SK-N-SH (cell line): Measurements from ENCODE around the gene CLCN1. TPM values are rescaled to one million over a fixed set of nuclear protein-coding genes. Genes with fewer than 3 reads are reported as not detected.

Source experiments
- CTCF ChIA-PET: fragments of 300-600, 350-600 bp; formaldehyde crosslinking; extraction: SDS; loops from one replicate; lab custom pipeline; 2021; lab: Yijun Ruan, JAX
- POLR2A ChIA-PET: fragments of 350-600 bp; sonication (Branson Sonifier 250); formaldehyde crosslinking; extraction: SDS; loops from one replicate; lab custom pipeline; 2020; ENCODE audit warnings: antibody characterized with exemption, inconsistent platforms; lab: Yijun Ruan, JAX
- DNase-seq: peaks from one replicate; pipeline ENCODE4 v3.0.0; 2012
- H2AFZ ChIP-seq: fragments of 200-600 bp; sonication (generic); 2 replicates; pipeline ENCODE4 v1.8.1; 2016; ENCODE audit warnings: antibody characterized with exemption, mild to moderate bottlenecking, low read depth
- H3F3A ChIP-seq: fragments of 200-600 bp; sonication (generic); replicated peaks from 2 replicates; pipeline ENCODE3; 2016; ENCODE audit warnings: antibody characterized with exemption, mild to moderate bottlenecking; ENCODE audit not compliant: insufficient read depth
- H3K27ac ChIP-seq, 2 experiments: fragments of 200-500 bp in 1 of 2; fragments of 200-600 bp in 1 of 2; sonication (Bioruptor generic) in 1 of 2; sonication (generic), shearing (Covaris generic) in 1 of 2; 2 replicates each; pipeline versions ENCODE4 v1.5.1 to v1.6.1; 2014 to 2016; ENCODE audit warnings: low read depth in 2 of 2, inconsistent platforms in 1 of 2, low read length in 1 of 2, mild to moderate bottlenecking in 1 of 2, mixed read lengths in 1 of 2
- H3K27me3 ChIP-seq: fragments of 200-600 bp; sonication (generic), shearing (Covaris generic); 2 replicates; pipeline ENCODE4 v1.6.1; 2016; ENCODE audit warnings: mixed run types; ENCODE audit not compliant: insufficient read depth
- H3K36me3 ChIP-seq, 2 experiments: fragments of 200-500 bp in 1 of 2; fragments of 200-600 bp in 1 of 2; sonication (Bioruptor generic) in 1 of 2; sonication (generic) in 1 of 2; replicated peaks in 1 of 2; 2 replicates each; pipeline versions ENCODE3 to v1.5.1; 2014 to 2016; ENCODE audit warnings: low read length in 1 of 2, mild to moderate bottlenecking in 1 of 2; ENCODE audit not compliant: insufficient read depth in 2 of 2, control insufficient read depth in 1 of 2
- H3K4me1 ChIP-seq, 2 experiments: fragments of 200-500 bp in 1 of 2; fragments of 200-600 bp in 1 of 2; sonication (Bioruptor generic) in 1 of 2; sonication (generic), shearing (Covaris generic) in 1 of 2; 2 replicates each; pipeline versions ENCODE4 v1.5.1 to v1.6.1; 2014 to 2016; ENCODE audit warnings: low read depth in 1 of 2, low read length in 1 of 2, mixed run types in 1 of 2; ENCODE audit not compliant: insufficient read depth in 2 of 2, control insufficient read depth in 1 of 2
- H3K4me2 ChIP-seq: fragments of 200-600 bp; sonication (generic), shearing (Covaris generic); 2 replicates; pipeline ENCODE4 v1.6.1; 2017; ENCODE audit warnings: mixed run types
- H3K4me3 ChIP-seq, 2 experiments: fragments of 200-500 bp in 1 of 2; fragments of 200-600 bp in 1 of 2; sonication (Bioruptor generic) in 1 of 2; sonication (generic), shearing (Covaris generic) in 1 of 2; 2 replicates each; pipeline versions ENCODE4 v1.5.1 to v1.8.1; 2014 to 2016; ENCODE audit warnings: low read depth in 2 of 2, inconsistent platforms in 1 of 2, low read length in 1 of 2, mild to moderate bottlenecking in 1 of 2, mixed read lengths in 1 of 2, moderate library complexity in 1 of 2
- H3K79me2 ChIP-seq: fragments of 200-600 bp; sonication (generic); 2 replicates; pipeline ENCODE4 v1.8.1; 2017; ENCODE audit warnings: mild to moderate bottlenecking; ENCODE audit not compliant: insufficient read depth
- H3K9ac ChIP-seq: fragments of 200-600 bp; sonication (generic); 2 replicates; pipeline ENCODE4 v1.6.1; 2017; ENCODE audit warnings: mixed run types
- H3K9me2 ChIP-seq: fragments of 200-600 bp; sonication (generic); 2 replicates; pipeline ENCODE4 v1.6.1; 2017; ENCODE audit warnings: mixed run types
- H3K9me3 ChIP-seq: fragments of 200-600 bp; sonication (generic); 2 replicates; pipeline ENCODE4 v1.6.1; 2017; ENCODE audit warnings: mixed run types, mild to moderate bottlenecking, moderate library complexity
- H4K20me1 ChIP-seq: fragments of 200-600 bp; sonication (generic); 2 replicates; pipeline ENCODE4 v1.6.1; 2017; ENCODE audit warnings: mild to moderate bottlenecking, mixed run types; ENCODE audit not compliant: insufficient read depth
- FOXJ3 ChIP-seq: sonication (generic); formaldehyde crosslinking; IDR thresholded peaks from 2 replicates; pipeline ENCODE4 v1.5.1; 2020; ENCODE audit warnings: mild to moderate bottlenecking, missing genetic modification reagents
- FOXM1 ChIP-seq: IDR thresholded peaks from 2 replicates; pipeline ENCODE4 v1.4.0; 2012; ENCODE audit warnings: low read depth, mild to moderate bottlenecking
- GABPA ChIP-seq: IDR thresholded peaks from 2 replicates; pipeline ENCODE4 v1.4.0; 2012; ENCODE audit warnings: low read depth, mild to moderate bottlenecking
- GATA2 ChIP-seq: sonication (generic); formaldehyde crosslinking; IDR thresholded peaks from 2 replicates; pipeline ENCODE4 v1.5.0; 2020; ENCODE audit warnings: mild to moderate bottlenecking, missing genetic modification reagents
- JUND ChIP-seq: IDR thresholded peaks from 2 replicates; pipeline ENCODE4 v1.4.0; 2012
- MXI1 ChIP-seq: IDR thresholded peaks from 2 replicates; pipeline ENCODE4 v1.6.1; 2012; ENCODE audit warnings: mild to moderate bottlenecking, low read depth, low read length, improper control_type of control experiment
- NFIC ChIP-seq: IDR thresholded peaks from 2 replicates; pipeline ENCODE4 v1.4.0; 2012; ENCODE audit warnings: borderline replicate concordance
- NRF1 ChIP-seq: IDR thresholded peaks from 2 replicates; pipeline ENCODE4 v1.6.1; 2012; ENCODE audit warnings: low read depth, mild to moderate bottlenecking, low read length
- POLR2AphosphoS5 ChIP-seq: IDR thresholded peaks from 2 replicates; pipeline ENCODE4 v1.6.1; 2012; ENCODE audit warnings: low read depth, low read length
- RCOR1 ChIP-seq: fragments of 150-350 bp; IDR thresholded peaks from 2 replicates; pipeline ENCODE4 v1.6.1; 2017; ENCODE audit warnings: antibody characterized with exemption, low read length
- RXRA ChIP-seq: IDR thresholded peaks from 2 replicates; pipeline ENCODE4 v1.4.0; 2012; ENCODE audit warnings: low read depth, mild to moderate bottlenecking, borderline replicate concordance
- SMC3 ChIP-seq: IDR thresholded peaks from 2 replicates; pipeline ENCODE4 v1.6.1; 2012; ENCODE audit warnings: low read depth, low read length, improper control_type of control experiment
- TCF12 ChIP-seq: IDR thresholded peaks from 2 replicates; pipeline ENCODE4 v1.4.0; 2012
- TEAD4 ChIP-seq: IDR thresholded peaks from 2 replicates; pipeline ENCODE4 v1.4.0; 2012; ENCODE audit warnings: mild to moderate bottlenecking, borderline replicate concordance; ENCODE audit not compliant: insufficient read depth
- YY1 ChIP-seq: IDR thresholded peaks from 2 replicates; pipeline ENCODE4 v1.4.0; 2012; ENCODE audit warnings: low read depth, mild to moderate bottlenecking
- WGBS: methylation state at CpG from one replicate; pipeline ENCODE4 v1.1.6; 2017; ENCODE audit warnings: low lambda C conversion rate; 5-methylcytosine and 5-hydroxymethylcytosine counted together
- polyA plus RNA-seq, 3 experiments: library from polyadenylated mRNA; depleted of rRNA; stranded (reverse); fragments of >200 nt; gene quantifications; 2 replicates each; pipeline ENCODE4 v1.2.3, GENCODE V29; 2012
- TF ChIP-seq, protein P1 (sequence below): IDR thresholded peaks from 2 replicates; pipeline ENCODE4; 2012
- TF ChIP-seq, protein P2 (sequence below): IDR thresholded peaks from 2 replicates; pipeline ENCODE4 v1.6.1; 2012; ENCODE audit warnings: mild to moderate bottlenecking, low read depth, low read length, moderate library complexity
- TF ChIP-seq, protein P3 (sequence below): IDR thresholded peaks from 2 replicates; pipeline ENCODE4 v1.4.0; 2012; ENCODE audit warnings: low read depth

CLCN1 gene
- polyA plus RNA-seq, 1 of the 3 experiments (the other 2 are of a cell fraction), result 0.12 TPM

DNA sequence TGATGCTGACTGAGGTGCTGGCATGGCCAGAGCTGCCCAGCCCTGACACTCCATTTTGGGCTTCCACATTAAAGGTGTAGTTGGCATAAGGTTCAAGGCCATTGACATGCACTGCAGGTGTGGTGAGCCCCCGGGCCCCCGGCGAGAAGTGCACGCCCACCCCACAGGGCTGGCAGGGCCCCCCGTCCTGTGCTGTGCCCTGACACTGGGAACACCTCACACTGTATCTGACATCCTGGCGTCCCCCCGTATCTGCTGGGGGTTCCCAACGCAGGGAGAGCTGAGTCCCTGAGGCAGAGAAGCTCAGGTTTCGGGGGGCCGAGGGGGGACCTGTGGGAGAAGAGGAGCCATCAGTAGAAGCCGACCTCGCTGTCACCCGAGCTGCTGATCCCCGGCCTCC, 82.7 kb downstream of the CLCN1 start (continued):
- TF ChIP-seq, protein P1, sequence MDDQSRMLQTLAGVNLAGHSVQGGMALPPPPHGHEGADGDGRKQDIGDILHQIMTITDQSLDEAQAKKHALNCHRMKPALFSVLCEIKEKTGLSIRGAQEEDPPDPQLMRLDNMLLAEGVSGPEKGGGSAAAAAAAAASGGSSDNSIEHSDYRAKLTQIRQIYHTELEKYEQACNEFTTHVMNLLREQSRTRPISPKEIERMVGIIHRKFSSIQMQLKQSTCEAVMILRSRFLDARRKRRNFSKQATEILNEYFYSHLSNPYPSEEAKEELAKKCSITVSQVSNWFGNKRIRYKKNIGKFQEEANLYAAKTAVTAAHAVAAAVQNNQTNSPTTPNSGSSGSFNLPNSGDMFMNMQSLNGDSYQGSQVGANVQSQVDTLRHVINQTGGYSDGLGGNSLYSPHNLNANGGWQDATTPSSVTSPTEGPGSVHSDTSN, result no peak
- TF ChIP-seq MXI1 (no peak), JUND (no peak), GATA2 (CRISPR knock-in tag) (no peak), TCF12 (no peak)
- TF ChIP-seq, protein P2, sequence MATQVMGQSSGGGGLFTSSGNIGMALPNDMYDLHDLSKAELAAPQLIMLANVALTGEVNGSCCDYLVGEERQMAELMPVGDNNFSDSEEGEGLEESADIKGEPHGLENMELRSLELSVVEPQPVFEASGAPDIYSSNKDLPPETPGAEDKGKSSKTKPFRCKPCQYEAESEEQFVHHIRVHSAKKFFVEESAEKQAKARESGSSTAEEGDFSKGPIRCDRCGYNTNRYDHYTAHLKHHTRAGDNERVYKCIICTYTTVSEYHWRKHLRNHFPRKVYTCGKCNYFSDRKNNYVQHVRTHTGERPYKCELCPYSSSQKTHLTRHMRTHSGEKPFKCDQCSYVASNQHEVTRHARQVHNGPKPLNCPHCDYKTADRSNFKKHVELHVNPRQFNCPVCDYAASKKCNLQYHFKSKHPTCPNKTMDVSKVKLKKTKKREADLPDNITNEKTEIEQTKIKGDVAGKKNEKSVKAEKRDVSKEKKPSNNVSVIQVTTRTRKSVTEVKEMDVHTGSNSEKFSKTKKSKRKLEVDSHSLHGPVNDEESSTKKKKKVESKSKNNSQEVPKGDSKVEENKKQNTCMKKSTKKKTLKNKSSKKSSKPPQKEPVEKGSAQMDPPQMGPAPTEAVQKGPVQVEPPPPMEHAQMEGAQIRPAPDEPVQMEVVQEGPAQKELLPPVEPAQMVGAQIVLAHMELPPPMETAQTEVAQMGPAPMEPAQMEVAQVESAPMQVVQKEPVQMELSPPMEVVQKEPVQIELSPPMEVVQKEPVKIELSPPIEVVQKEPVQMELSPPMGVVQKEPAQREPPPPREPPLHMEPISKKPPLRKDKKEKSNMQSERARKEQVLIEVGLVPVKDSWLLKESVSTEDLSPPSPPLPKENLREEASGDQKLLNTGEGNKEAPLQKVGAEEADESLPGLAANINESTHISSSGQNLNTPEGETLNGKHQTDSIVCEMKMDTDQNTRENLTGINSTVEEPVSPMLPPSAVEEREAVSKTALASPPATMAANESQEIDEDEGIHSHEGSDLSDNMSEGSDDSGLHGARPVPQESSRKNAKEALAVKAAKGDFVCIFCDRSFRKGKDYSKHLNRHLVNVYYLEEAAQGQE, result no peak

DNA sequence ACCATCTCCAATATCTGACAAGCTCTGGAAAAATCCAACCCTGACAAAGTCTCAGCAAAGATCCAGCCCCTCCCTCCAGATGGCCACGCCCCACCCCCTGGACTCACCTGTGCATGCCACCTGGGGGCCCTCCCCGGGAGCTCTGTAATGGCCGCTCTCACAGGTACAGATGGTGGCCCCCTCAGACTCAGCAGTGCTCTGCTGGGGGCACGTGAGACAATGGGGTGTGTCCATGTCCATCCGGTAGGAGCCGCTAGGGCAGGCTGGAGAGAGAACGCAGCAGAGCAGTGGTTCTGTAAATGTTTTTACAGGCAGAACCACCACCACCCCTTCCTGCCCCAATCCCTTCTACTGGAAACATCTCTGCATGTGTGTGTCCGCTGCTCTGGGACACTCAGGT, 83.2 kb downstream of the CLCN1 start:
- H4K20me1 ChIP-seq, result no peaks in the 10 kb centered on the region
- ChIA-PET CTCF (interaction anchor here (1.2 to 1.9 kb wide), 3 partner anchors 18 to 159 kb away, joined by 3 to 8 read pairs (median 4); no protein-coding TSS in a partner anchor), POLR2A (no interaction called here)
- no peak overlapping the region for H3K4me2 ChIP-seq
- 62% methylated on average over 8 of the region's 8 CpGs for WGBS
- no peak overlapping the region for H3K9ac ChIP-seq
- H3K79me2 ChIP-seq, result no peaks in the 10 kb centered on the region
- H3K9me3 ChIP-seq, result no peaks in the 10 kb centered on the region
- H3K4me1 ChIP-seq, result no peaks in the 10 kb centered on the region
- no peak overlapping the region for H3K4me3 ChIP-seq
- H3K27me3 ChIP-seq, result no peaks in the 10 kb centered on the region
- H2AFZ ChIP-seq, result no peak overlapping the region
- no peaks in the 10 kb centered on the region for H3K36me3 ChIP-seq
- H3F3A ChIP-seq, result peaks cover 10% of the 10 kb centered on the region
- H3K9me2 ChIP-seq, result no peaks in the 10 kb centered on the region
- no peak for DNase-seq
- H3K27ac ChIP-seq, result no peak overlapping the region
- TF ChIP-seq TEAD4 (no peak), TCF12 (no peak), YY1 (no peak), NRF1 (no peak), NFIC (no peak)
- TF ChIP-seq, all 33 proteins: peak for 0

DNA sequence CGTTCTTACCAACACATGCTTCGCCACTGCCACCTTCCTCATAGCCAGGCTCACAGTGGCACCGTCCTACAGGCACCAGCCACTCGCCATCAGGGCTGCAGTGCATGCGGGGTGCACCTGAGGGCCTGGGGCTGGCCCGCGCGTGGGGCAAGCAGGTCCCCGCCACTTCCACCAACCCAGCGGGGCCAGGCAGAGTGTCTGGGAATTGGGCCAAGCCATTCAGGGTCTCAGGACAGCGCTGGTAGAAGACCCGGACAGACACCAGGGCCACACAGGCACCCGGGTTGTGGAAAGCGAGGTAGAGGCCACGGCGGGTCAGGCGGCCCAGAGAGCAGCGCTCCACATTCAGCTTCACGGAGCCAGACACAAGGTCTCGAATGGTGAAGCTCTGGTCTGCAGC, 83.7 kb downstream of the CLCN1 start:
- H2AFZ ChIP-seq, result no peak overlapping the region
- no peaks in the 10 kb centered on the region for H4K20me1 ChIP-seq
- ChIA-PET POLR2A (no interaction called here), CTCF (interaction anchor here (0.6 to 1.6 kb wide), 4 partner anchors 11 to 47 kb away, joined by 3 to 4 read pairs (median 4); no protein-coding TSS in a partner anchor)
- H3K9me3 ChIP-seq, result no peaks in the 10 kb centered on the region
- no peak for DNase-seq
- no peak overlapping the region for H3K4me2 ChIP-seq
- H3K36me3 ChIP-seq, result no peaks in the 10 kb centered on the region
- peaks cover 10% of the 10 kb centered on the region for H3F3A ChIP-seq
- WGBS, result 84% methylated on average over 18 of the region's 20 CpGs
- no peaks in the 10 kb centered on the region for H3K27me3 ChIP-seq
- no peak overlapping the region for H3K9ac ChIP-seq
- no peaks in the 10 kb centered on the region for H3K79me2 ChIP-seq
- no peak overlapping the region for H3K27ac ChIP-seq
- no peaks in the 10 kb centered on the region for H3K9me2 ChIP-seq
- no peak overlapping the region for H3K4me3 ChIP-seq
- H3K4me1 ChIP-seq, result no peaks in the 10 kb centered on the region
- TF ChIP-seq RXRA (no peak), POLR2AphosphoS5 (no peak), JUND (no peak), GATA2 (CRISPR knock-in tag) (no peak), FOXM1 (no peak), RCOR1 (no peak), YY1 (no peak), NRF1 (no peak), MXI1 (no peak), FOXJ3 (CRISPR knock-in tag) (no peak), SMC3 (no peak), GABPA (no peak)
- TF ChIP-seq, protein P2, result no peak
- TF ChIP-seq, protein P3, sequence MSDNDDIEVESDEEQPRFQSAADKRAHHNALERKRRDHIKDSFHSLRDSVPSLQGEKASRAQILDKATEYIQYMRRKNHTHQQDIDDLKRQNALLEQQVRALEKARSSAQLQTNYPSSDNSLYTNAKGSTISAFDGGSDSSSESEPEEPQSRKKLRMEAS, result no peak
